Choroid plexus epithelial cell (primary cell): ENCODE results near the gene FAM32A.

Experiments used
- DNase-seq: peaks from one replicate; pipeline ENCODE4 v3.0.0-alpha.2; 2010; ENCODE audit warnings: low read depth
- H3K4me3 ChIP-seq: 2 replicates; pipeline ENCODE4 v1.5.1; 2011; ENCODE audit warnings: low read depth, mild to moderate bottlenecking, control low read depth, low read length, moderate library complexity
- CTCF ChIP-seq: conservative IDR thresholded peaks from 2 replicates; pipeline ENCODE4 v1.5.1; 2011; ENCODE audit warnings: low read depth, mild to moderate bottlenecking, control low read depth, inconsistent platforms, low read length, moderate library complexity

FAM32A gene

GRCh38 chr19:16206637-16207036 is 21.4 kb downstream of the FAM32A start:
- TF ChIP-seq CTCF = no peak
- DNase-seq = no peak
- no peak overlapping the region for H3K4me3 ChIP-seq

GRCh38 chr19:16207063-16207462 is 21.9 kb downstream of the FAM32A start:
- DNase-seq = no peak
- H3K4me3 ChIP-seq = no peak overlapping the region
- no peak for TF ChIP-seq CTCF

DNA sequence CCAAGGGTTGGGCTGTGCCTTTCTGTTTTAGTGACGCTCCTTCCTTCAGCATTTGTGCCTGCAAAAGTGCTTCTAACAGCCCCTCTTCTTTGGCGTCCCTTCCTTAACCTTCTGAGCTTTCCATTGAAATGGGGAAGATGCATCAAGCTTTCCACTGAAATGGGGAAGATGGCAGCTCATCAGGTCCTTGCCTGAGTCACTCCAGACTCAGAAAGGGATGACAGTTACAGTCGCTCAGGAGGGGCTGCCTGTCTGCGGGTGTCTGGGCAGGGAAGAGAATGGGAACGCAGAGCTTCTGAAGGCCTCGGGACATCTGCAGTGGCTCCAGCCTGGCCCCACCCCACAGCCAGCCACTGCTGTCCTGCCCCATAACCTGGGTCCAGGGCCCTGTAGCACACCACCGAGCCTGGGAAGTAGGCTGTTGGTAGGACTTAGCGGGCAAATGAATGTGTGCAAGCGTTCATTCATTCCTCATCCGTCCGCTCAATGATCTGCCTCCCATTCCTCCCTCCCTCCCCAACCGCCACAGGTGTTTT is 22.3 kb downstream of the FAM32A start:
- DNase-seq = no peak
- TF ChIP-seq CTCF = no peak
- H3K4me3 ChIP-seq = no peak overlapping the region

- no peak overlapping the region for H3K4me3 ChIP-seq
- no peak for DNase-seq
- TF ChIP-seq CTCF = no peak
Observed at GRCh38 chr19:16208064-16208759, 23.0 kb downstream of the FAM32A start.

- no peak for TF ChIP-seq CTCF
- DNase-seq = no peak
Observed at GRCh38 chr19:16208847-16209665, 23.8 kb downstream of the FAM32A start.

GRCh38 chr19:16210168-16210567 is 25.0 kb downstream of the FAM32A start:
- H3K4me3 ChIP-seq = no peak overlapping the region
- no peak for DNase-seq

More at GRCh38 chr19:16208847-16209665, 23.8 kb downstream of the FAM32A start:
- no peak overlapping the region for H3K4me3 ChIP-seq

More at GRCh38 chr19:16210168-16210567, 25.0 kb downstream of the FAM32A start:
- TF ChIP-seq CTCF = no peak
